ENCODE results near the gene DIDO1.
"Not testable (repeated sequence)": the region's sequence is repeated elsewhere in the genome, so short reads cannot be mapped to it uniquely, and the experiment has no call there.

The DIDO1 gene

DNA sequence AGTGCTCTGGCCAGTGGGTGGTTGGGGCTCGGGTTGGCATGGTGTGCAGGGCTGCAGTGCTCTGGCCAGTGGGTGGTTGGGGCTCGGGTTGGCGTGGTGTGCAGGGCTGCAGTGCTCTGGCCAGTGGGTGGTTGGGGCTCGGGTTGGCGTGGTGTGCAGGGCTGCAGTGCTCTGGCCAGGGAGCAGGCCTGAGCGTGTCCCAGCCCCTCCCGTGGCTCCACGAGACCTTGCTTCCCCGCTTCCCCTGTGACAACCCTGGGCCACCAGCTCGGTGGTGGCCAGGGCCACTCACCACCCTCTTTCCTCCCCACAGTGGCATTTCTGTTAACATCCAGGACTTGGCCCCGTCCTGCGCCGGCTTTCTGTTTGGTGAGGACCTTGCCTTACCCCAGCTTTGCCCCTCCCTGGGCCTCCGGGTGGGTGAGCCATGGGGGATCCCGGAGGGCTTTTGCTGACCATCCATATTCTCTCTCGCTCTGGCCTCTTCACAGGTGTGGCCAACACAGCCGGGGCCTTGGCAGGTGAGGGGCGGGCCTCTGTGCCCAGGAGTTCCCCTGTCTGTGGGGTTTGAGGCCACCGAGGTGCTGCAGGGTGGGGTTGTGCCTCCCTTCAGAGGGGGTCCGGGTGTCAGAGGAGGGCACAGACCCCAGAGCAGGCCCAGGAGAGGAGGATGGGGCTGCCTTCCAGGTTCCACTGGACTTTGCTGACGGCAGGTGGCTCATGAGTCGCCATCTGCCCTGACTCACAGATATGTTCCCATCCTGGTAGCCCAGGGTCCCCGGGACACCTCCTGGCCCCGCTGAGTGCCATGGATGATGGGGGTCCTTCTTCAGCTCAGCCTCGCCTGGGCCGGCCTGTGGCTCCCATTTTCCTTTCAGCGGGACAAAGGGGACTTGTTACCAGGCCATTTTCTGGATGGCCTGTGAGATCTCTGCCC lies 40.2 kb upstream of the DIDO1 start:
- Mint-ChIP-seq H3K27me3 (peaks cover 18% of the 10 kb centered on the region), H3K4me3 (no peak overlapping the region), H3K27ac (no peak overlapping the region), H3K36me3 (ENCODE audit: low read depth) (peaks cover 60% of the 10 kb centered on the region), H3K4me1 (ENCODE audit: low read depth) (peaks cover 17% of the 10 kb centered on the region), H3K9me3 (no peaks in the 10 kb centered on the region)
- intact Hi-C loops (cut with micrococcal nuclease), result no loop called here

- Mint-ChIP-seq H3K4me1 (ENCODE audit: low read depth) (peaks cover 21% of the 10 kb centered on the region), H3K4me3 (no peak overlapping the region), H3K27me3 (peaks cover 10% of the 10 kb centered on the region), H3K9me3 (no peaks in the 10 kb centered on the region), H3K27ac (no peak overlapping the region), H3K36me3 (ENCODE audit: low read depth) (peaks cover 71% of the 10 kb centered on the region)
- intact Hi-C loops (cut with micrococcal nuclease), result no loop called here
These were observed 39.1 kb upstream of the DIDO1 start for GRCh38 chr20:62965363-62965771.

DNA sequence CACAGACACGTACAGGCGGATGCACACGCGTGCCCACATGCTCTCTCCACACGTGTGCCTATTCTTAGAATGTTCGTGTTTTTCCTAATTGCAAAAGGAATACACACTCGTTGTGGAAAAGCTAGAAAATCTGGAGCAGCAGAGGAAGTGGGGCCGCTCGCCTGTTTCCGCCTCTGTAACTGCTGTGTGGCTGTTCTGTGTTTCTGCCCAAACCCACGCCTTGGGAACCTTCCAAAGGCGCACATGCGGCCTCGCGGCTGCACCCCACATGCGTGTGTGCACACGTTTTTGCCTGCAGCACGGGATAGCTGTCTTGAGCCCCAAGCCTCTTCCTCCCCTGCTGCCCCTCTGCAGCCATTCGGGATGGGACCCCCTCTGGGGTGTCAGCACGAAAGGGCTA lies 38.4 kb upstream of the DIDO1 start:
- intact Hi-C loops (cut with micrococcal nuclease), result no loop called here
- H3K4me1 Mint-ChIP-seq (ENCODE audit: low read depth), result peaks cover 27% of the 10 kb centered on the region
- H3K27ac Mint-ChIP-seq, result no peak overlapping the region
- peaks cover 78% of the 10 kb centered on the region for H3K36me3 Mint-ChIP-seq (ENCODE audit: low read depth)
- no peaks in the 10 kb centered on the region for H3K9me3 Mint-ChIP-seq
- H3K27me3 Mint-ChIP-seq, result peaks cover 4% of the 10 kb centered on the region
- H3K4me3 Mint-ChIP-seq, result no peak overlapping the region

DNA sequence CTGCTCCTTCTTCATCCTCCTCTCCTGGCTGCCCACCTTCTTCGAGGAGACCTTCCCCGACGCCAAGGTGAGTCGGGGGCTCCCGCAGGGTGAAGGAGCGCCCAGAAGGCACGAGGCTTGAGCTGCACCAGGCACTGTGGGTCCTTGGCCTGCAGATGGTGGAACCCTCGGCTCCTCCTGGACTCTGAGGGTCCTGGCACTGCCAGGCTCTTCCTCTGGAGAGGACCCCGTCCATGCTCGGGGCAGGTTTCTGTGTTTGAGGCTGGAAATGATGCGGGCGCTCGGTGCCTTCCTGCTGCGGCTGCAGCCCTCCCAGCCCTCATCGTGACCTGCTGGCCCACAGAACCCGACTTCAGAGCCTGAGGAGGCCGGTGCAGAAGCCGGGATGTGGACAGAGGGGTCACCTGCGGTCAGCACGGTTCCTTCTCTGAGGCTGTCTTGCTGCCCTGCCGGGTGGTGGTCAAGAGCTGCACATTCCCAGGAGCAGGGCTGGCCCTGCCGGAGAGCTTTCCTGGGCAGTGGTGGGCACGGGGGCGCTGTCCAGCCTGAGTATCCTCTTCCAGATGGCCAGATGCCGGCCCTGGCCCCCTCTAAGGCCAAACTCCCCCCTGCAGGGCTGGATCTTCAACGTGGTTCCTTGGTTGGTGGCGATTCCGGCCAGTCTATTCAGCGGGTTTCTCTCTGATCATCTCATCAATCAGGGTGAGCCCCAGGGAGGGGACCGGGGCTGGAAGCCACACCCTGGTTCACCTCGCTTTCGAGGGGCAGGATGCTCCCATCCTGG lies 37.5 kb upstream of the DIDO1 start:
- no peak overlapping the region for H3K27ac Mint-ChIP-seq
- intact Hi-C loops (cut with micrococcal nuclease), result no loop called here

GRCh38 chr20:62962891-62963613 lies 36.7 kb upstream of the DIDO1 start:
- Mint-ChIP-seq H3K4me1 (ENCODE audit: low read depth) (peaks cover 42% of the 10 kb centered on the region), H3K9me3 (no peaks in the 10 kb centered on the region), H3K27me3 (no peaks in the 10 kb centered on the region), H3K4me3 (no peak overlapping the region), H3K27ac (no peak overlapping the region), H3K36me3 (ENCODE audit: low read depth) (peaks cover 92% of the 10 kb centered on the region)
- intact Hi-C loops (cut with micrococcal nuclease), result no loop called here

More for the DNA sequence above, 37.5 kb upstream of the DIDO1 start:
- H3K9me3 Mint-ChIP-seq, result no peaks in the 10 kb centered on the region
- H3K27me3 Mint-ChIP-seq, result no peaks in the 10 kb centered on the region
- H3K4me1 Mint-ChIP-seq (ENCODE audit: low read depth), result peaks cover 35% of the 10 kb centered on the region
- H3K4me3 Mint-ChIP-seq, result no peak overlapping the region
- peaks cover 87% of the 10 kb centered on the region for H3K36me3 Mint-ChIP-seq (ENCODE audit: low read depth)

DNA sequence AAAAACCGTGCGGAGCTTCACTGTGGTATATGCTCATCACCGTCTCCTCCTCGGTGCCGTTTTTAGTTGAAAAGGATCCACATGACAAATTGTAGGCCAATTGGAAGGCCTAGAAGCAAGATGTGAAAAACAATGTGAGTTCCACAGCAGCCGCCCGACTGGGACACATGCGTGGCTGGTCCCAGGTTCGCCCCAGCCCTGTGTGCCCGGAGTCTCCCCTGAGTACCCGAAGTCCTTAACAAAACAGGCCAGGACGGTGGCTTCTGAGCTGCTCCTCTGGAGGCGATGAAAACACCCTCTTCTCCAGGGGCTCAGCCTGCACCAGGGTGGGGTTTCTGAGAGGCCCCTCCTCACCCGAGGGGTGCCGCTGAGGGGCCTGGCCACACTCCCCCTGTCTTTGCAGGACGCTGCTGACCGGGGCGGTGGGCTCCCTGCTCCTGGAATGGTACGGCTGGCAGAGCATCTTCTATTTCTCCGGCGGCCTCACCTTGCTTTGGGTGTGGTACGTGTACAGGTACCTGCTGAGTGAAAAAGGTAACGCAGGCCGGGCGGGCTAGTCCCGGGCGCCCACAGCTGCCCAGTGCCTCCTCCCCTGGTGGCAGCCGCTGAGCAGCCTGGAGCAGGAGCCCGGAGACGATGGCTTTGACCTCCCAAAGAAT lies 36.0 kb upstream of the DIDO1 start:
- Mint-ChIP-seq H3K36me3 (ENCODE audit: low read depth) (peaks cover 94% of the 10 kb centered on the region), H3K4me3 (no peak overlapping the region), H3K4me1 (ENCODE audit: low read depth) (peaks cover 44% of the 10 kb centered on the region), H3K9me3 (no peaks in the 10 kb centered on the region), H3K27ac (no peak overlapping the region), H3K27me3 (no peaks in the 10 kb centered on the region)
- intact Hi-C loops (cut with micrococcal nuclease), result no loop called here

DNA sequence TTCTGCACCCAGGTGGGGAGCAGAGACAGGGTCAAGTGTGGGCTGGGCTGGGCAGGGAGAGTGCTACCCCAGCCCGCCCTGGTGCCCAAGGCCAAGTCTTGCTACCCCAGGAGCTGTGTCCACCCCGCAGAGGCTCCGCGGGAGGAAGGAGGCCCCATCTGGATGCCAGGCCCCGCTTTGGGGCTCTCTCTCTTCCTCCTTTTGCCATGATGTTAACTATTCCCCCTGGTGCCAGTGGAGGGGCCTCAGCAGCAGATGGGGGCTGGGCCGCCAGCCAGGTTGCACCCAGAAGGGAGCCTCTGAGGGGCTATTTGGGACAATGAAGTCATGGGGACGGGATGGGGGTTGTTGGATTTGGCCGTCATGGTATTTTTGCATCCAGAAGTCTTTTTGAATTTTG lies 35.5 kb upstream of the DIDO1 start:
- H3K36me3 Mint-ChIP-seq (ENCODE audit: low read depth), result peaks cover 99% of the 10 kb centered on the region
- no peaks in the 10 kb centered on the region for H3K9me3 Mint-ChIP-seq
- intact Hi-C loops (cut with micrococcal nuclease), result no loop called here
- H3K27me3 Mint-ChIP-seq, result no peaks in the 10 kb centered on the region
- H3K27ac Mint-ChIP-seq, result no peak overlapping the region
- peaks cover 49% of the 10 kb centered on the region for H3K4me1 Mint-ChIP-seq (ENCODE audit: low read depth)
- no peak overlapping the region for H3K4me3 Mint-ChIP-seq

DNA sequence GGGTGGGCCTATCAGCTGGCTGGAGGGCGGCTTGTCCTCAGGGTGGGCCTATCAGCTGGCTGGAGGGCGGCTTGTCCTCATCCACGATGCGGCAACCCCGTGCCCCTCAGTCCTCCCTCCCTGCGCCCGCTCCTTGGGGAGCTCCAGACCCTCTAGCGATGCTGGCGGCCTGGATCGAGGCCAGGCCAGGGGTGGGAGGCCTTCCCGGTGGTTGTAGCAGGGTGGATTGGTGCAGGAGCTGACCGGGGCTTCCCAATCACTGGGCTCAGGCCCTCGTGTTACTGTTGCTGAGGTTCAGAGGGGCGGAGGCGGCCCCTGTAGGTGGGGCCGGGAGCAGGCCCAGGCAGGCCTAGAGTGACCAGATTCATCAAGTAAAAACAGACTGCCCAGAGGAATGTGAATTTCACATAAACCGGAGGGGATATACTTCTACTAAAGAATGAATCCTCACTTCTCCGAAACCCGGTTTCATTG lies 35.0 kb upstream of the DIDO1 start:
- H3K4me1 Mint-ChIP-seq (ENCODE audit: low read depth), result peaks cover 54% of the 10 kb centered on the region
- intact Hi-C loops (cut with micrococcal nuclease), result no loop called here
- no peak overlapping the region for H3K4me3 Mint-ChIP-seq
- H3K27me3 Mint-ChIP-seq, result no peaks in the 10 kb centered on the region
- H3K9me3 Mint-ChIP-seq, result no peaks in the 10 kb centered on the region
- peaks cover 99% of the 10 kb centered on the region for H3K36me3 Mint-ChIP-seq (ENCODE audit: low read depth)
- no peak overlapping the region for H3K27ac Mint-ChIP-seq

DNA sequence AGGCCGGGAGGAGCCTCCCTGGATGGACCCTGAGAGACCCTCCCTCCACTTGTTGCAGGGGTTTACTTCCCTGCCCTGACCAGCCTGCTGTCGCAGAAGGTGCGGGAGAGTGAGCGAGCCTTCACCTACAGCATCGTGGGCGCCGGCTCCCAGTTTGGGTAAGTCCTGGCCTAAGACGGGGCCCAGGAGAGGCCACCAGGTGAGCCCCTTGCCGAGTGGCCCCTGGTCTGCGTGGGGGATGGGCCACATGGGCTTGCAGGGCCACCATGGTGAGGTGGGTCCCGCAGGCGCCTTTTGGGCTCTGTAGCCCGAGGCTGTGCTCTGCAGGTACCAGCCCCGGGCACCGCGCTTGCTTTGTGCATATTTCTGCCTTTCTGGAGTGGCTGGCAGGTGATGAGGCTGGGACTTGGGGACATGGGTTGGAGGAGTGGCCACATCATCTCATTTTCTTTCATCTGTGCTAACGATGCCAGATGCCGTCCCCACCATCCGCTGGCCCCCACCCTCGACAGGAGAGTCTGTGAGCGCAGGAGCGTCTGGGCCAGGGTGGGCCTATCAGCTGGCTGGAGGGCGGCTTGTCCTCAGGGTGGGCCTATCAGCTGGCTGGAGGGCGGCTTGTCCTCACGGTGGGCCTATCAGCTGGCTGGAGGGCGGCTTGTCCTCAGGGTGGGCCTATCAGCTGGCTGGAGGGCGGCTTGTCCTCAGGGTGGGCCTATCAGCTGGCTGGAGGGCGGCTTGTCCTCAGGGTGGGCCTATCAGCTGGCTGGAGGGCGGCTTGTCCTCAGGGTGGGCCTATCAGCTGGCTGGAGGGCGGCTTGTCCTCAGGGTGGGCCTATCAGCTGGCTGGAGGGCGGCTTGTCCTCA lies 34.4 kb upstream of the DIDO1 start:
- intact Hi-C loops (cut with micrococcal nuclease); H3K4me3 Mint-ChIP-seq; H3K9me3 Mint-ChIP-seq; H3K27ac Mint-ChIP-seq; H3K27me3 Mint-ChIP-seq: not testable (repeated sequence)
- Mint-ChIP-seq H3K4me1 (ENCODE audit: low read depth) (peaks cover 60% of the 10 kb centered on the region), H3K36me3 (ENCODE audit: low read depth) (peaks cover 100% of the 10 kb centered on the region)

- no peaks in the 10 kb centered on the region for H3K27me3 Mint-ChIP-seq
- no peaks in the 10 kb centered on the region for H3K9me3 Mint-ChIP-seq
- peaks cover 66% of the 10 kb centered on the region for H3K4me1 Mint-ChIP-seq (ENCODE audit: low read depth)
- no peak overlapping the region for H3K27ac Mint-ChIP-seq
- H3K4me3 Mint-ChIP-seq, result no peak overlapping the region
- H3K36me3 Mint-ChIP-seq (ENCODE audit: low read depth), result peaks cover 93% of the 10 kb centered on the region
- intact Hi-C loops (cut with micrococcal nuclease), result no loop called here
These were observed 33.7 kb upstream of the DIDO1 start for GRCh38 chr20:62959998-62960436.

GRCh38 chr20:62959101-62959971 lies 33.0 kb upstream of the DIDO1 start:
- Mint-ChIP-seq H3K4me1 (ENCODE audit: low read depth) (peaks cover 66% of the 10 kb centered on the region), H3K27ac (no peak overlapping the region), H3K36me3 (ENCODE audit: low read depth) (peaks cover 86% of the 10 kb centered on the region), H3K4me3 (no peak overlapping the region), H3K27me3 (no peaks in the 10 kb centered on the region), H3K9me3 (no peaks in the 10 kb centered on the region)
- intact Hi-C loops (cut with micrococcal nuclease), result no loop called here
